HG02763 (cell line): ENCODE results near the gene CYP4A11.
"Not testable (repeated sequence)": the region's sequence is repeated elsewhere in the genome, so short reads cannot be mapped to it uniquely, and the experiment has no call there.

ENCODE experiments used
- ATAC-seq: cut with Tn5 transposase; IDR thresholded peaks from one replicate; pipeline ENCODE4 v1.9.1; 2021; ENCODE audit warnings: mild to moderate bottlenecking, moderate library complexity; ENCODE audit not compliant: unreplicated experiment

The CYP4A11 gene

GRCh38 chr1:46941135-46941694, at the start of gene CYP4A11:
Gene CYP4A11, minus strand, starts transcription at chr1:46941476. Its CDS starts 43 bp downstream, at chr1:46941433.
- no peak for ATAC-seq

- not testable (repeated sequence) for ATAC-seq
Measured at GRCh38 chr1:46990541-46990940, 49.3 kb upstream of the CYP4A11 start.

GRCh38 chr1:46983830-46984586, 42.7 kb upstream of the CYP4A11 start:
- ATAC-seq: no peak

GRCh38 chr1:46983166-46983829, 42.0 kb upstream of the CYP4A11 start:
- no peak for ATAC-seq

- no peak for ATAC-seq
Measured at GRCh38 chr1:46969014-46969619, 27.8 kb upstream of the CYP4A11 start.

- ATAC-seq: not testable (repeated sequence)
Measured at GRCh38 chr1:46962272-46962671, 21.0 kb upstream of the CYP4A11 start.

- no peak for ATAC-seq
Measured at GRCh38 chr1:46961066-46961758, 19.9 kb upstream of the CYP4A11 start.

- ATAC-seq: no peak
Measured at GRCh38 chr1:46960250-46960649, 19.0 kb upstream of the CYP4A11 start.

GRCh38 chr1:46955116-46955515, 13.8 kb upstream of the CYP4A11 start:
- ATAC-seq: not testable (repeated sequence)

- ATAC-seq: not testable (repeated sequence)
Measured at GRCh38 chr1:46953847-46954246, 12.6 kb upstream of the CYP4A11 start.

GRCh38 chr1:46949417-46949666, 8.1 kb upstream of the CYP4A11 start:
- not testable (repeated sequence) for ATAC-seq

- ATAC-seq: no peak
Measured at GRCh38 chr1:46948629-46949416, 7.5 kb upstream of the CYP4A11 start.

GRCh38 chr1:46947706-46948105, 6.4 kb upstream of the CYP4A11 start:
- ATAC-seq: not testable (repeated sequence)

GRCh38 chr1:46942086-46942485, 810 bp upstream of the CYP4A11 start:
- no peak for ATAC-seq

GRCh38 chr1:46940307-46940706, 969 bp downstream of the CYP4A11 start:
- no peak for ATAC-seq

- ATAC-seq: no peak
Measured at GRCh38 chr1:46937270-46937669, 4.0 kb downstream of the CYP4A11 start.

- ATAC-seq: no peak
Measured at GRCh38 chr1:46936788-46937187, 4.5 kb downstream of the CYP4A11 start.

- not testable (repeated sequence) for ATAC-seq
Measured at GRCh38 chr1:46934852-46935251, 6.4 kb downstream of the CYP4A11 start.

GRCh38 chr1:46932020-46932419, 9.3 kb downstream of the CYP4A11 start:
- not testable (repeated sequence) for ATAC-seq

- ATAC-seq: no peak
Measured at GRCh38 chr1:46931151-46931550, 10.1 kb downstream of the CYP4A11 start.
